Glutamatergic neuron (in vitro differentiated cells): Measurements from ENCODE around the gene SPTB. TPM values are rescaled to one million over a fixed set of nuclear protein-coding genes. Genes with fewer than 3 reads are reported as not detected.

ENCODE experiments used
- DNase-seq: peaks from one replicate; pipeline ENCODE4 v3.0.0; 2022
- H3K27ac Mint-ChIP-seq: one replicate; pipeline ENCODE4 v1.8.0; 2020; ENCODE audit warnings: mild to moderate bottlenecking, mixed read lengths, inconsistent platforms; ENCODE audit not compliant: unreplicated experiment
- H3K27me3 Mint-ChIP-seq: one replicate; pipeline ENCODE4 v1.8.0; 2020; ENCODE audit warnings: mild to moderate bottlenecking, moderate library complexity, mixed read lengths, inconsistent platforms; ENCODE audit not compliant: unreplicated experiment
- H3K36me3 Mint-ChIP-seq: one replicate; pipeline ENCODE4 v1.8.0; 2020; ENCODE audit warnings: mild to moderate bottlenecking, mixed read lengths, inconsistent platforms; ENCODE audit not compliant: unreplicated experiment
- H3K4me1 Mint-ChIP-seq: one replicate; pipeline ENCODE4 v1.8.0; 2020; ENCODE audit warnings: mild to moderate bottlenecking, low read depth, mixed read lengths, inconsistent platforms; ENCODE audit not compliant: unreplicated experiment
- H3K4me3 Mint-ChIP-seq: one replicate; pipeline ENCODE4 v1.8.0; 2020; ENCODE audit warnings: mild to moderate bottlenecking, mixed read lengths, inconsistent platforms; ENCODE audit not compliant: unreplicated experiment
- H3K9me3 Mint-ChIP-seq: one replicate; pipeline ENCODE4 v1.8.0; 2020; ENCODE audit warnings: mild to moderate bottlenecking, moderate library complexity, mixed read lengths, inconsistent platforms; ENCODE audit not compliant: unreplicated experiment
- total RNA-seq: library from RNA; stranded (reverse); fragmentation: NEBNext Ultra II Directional; extraction: Animal tissue kit (Norgen Biotek cat#: 25700); gene quantifications from one replicate; pipeline ENCODE4 v1.2.1, GENCODE V29; 2021; ENCODE audit not compliant: unreplicated experiment
- TF ChIP-seq, protein P1 (sequence below): fragments of 200-600 bp; sonication (generic); IDR thresholded peaks from one replicate; pipeline ENCODE4 v1.5.0; 2021; ENCODE audit not compliant: partially characterized antibody, unreplicated experiment

SPTB gene
- total RNA-seq, 1 donor from 2014 or later, result 1.9 TPM

DNA sequence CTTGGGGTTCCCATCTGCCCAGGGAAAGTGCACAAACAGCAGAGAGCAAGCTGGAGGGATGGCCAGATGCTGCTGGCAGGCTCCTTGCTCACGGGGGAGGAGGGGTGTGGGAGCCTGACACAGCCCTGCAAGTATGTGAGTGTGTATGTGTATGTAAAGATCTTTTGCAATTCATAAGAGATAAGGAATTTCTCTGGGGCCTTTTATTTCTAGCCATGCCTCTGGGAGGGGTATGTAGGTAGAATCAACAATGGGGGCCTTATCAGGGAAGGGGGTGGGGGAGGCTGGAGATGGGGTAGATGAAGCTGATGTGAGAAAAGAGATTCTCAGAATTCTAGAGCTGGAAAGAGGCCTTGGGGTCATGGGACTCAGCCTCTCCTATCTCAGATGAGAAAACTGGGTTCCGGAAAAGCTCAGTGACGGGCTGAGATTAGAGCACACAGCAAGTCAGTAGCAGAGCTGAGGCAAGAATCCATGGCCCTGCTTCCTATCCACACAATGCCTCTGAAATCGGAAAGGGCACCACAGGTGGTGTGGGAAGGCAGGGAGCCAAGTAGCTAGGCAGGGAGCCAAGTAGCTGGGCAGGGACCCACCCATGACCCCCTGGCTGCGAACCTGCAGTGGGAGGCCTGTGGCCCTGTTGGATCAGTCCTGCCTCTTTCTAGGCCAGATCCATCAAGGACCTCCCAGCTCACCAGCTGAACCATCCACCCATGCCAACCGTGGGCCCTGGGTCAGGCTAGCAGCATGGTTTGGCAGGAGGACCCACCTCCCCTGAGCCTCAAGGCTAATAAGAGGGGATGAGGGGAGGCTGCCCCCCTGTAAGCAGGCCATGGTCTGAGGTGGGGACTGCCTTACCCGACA is 120.8 kb downstream of the SPTB start:
- Mint-ChIP-seq H3K4me1 (peaks cover 44% of the 10 kb centered on the region), H3K27me3 (peaks cover 23% of the 10 kb centered on the region), H3K4me3 (peak overlapping the region; percentile 39), H3K9me3 (peaks cover 5% of the 10 kb centered on the region), H3K36me3 (no peaks in the 10 kb centered on the region), H3K27ac (peak overlapping the region; percentile 53)
- TF ChIP-seq, protein P1, sequence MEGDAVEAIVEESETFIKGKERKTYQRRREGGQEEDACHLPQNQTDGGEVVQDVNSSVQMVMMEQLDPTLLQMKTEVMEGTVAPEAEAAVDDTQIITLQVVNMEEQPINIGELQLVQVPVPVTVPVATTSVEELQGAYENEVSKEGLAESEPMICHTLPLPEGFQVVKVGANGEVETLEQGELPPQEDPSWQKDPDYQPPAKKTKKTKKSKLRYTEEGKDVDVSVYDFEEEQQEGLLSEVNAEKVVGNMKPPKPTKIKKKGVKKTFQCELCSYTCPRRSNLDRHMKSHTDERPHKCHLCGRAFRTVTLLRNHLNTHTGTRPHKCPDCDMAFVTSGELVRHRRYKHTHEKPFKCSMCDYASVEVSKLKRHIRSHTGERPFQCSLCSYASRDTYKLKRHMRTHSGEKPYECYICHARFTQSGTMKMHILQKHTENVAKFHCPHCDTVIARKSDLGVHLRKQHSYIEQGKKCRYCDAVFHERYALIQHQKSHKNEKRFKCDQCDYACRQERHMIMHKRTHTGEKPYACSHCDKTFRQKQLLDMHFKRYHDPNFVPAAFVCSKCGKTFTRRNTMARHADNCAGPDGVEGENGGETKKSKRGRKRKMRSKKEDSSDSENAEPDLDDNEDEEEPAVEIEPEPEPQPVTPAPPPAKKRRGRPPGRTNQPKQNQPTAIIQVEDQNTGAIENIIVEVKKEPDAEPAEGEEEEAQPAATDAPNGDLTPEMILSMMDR, result no peak
- DNase-seq, result peak; percentile 53

DNA sequence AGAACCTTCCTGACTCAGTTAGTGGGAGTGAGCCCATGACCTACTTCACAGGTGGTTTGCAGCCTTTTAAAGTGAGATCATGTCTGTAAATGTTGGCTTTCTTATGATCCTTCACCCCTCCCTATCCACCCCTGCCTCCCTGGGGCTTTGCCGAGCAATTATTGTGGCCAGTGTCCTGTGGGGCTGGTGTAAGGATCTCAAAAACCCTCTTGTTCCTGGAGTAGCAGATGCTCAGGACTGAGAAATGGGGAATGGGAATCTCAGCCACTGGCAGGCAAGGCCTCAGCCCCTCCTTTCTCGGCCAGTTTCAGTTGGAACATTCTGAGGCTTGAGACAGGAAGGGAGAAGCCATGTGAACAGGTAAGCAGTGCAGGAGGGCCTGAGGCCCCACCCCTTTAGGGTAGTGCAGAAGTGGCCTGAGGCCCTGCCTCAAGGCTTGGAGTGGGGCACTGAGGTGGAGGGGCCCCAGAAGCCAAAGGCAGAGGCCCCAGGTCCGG is 121.6 kb downstream of the SPTB start:
- DNase-seq, result peak; percentile 50
- peaks cover 23% of the 10 kb centered on the region for H3K27me3 Mint-ChIP-seq

DNA sequence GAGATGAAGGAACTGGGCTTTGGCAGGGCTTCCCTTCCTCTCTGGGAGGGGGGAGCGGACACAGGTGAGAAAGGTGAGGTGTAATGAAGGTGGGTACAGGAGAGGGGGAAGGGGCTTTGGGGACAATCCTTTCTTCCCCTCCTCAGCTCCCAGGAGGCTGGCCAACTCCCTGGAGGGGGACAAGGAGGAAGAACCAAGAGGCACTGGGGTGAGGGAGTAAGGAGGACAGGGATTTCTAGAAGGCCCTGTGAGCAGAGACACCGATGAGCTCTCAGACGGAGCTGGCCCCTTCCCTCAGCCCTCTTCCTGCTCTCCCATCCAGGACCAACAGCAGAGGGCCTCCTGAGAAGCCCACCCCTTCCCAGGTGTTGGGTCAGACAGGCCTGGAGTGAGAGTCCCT is 122.1 kb downstream of the SPTB start:
- TF ChIP-seq, protein P1, result no peak
- Mint-ChIP-seq H3K27me3 (peaks cover 19% of the 10 kb centered on the region), H3K9me3 (peaks cover 5% of the 10 kb centered on the region), H3K36me3 (no peaks in the 10 kb centered on the region), H3K27ac (peak overlapping the region; percentile 28), H3K4me1 (peaks cover 35% of the 10 kb centered on the region), H3K4me3 (no peak overlapping the region)
- no peak for DNase-seq

More for the DNA sequence above, 121.6 kb downstream of the SPTB start:
- Mint-ChIP-seq H3K9me3 (peaks cover 5% of the 10 kb centered on the region), H3K4me3 (peak overlapping the region; percentile 39), H3K4me1 (peaks cover 39% of the 10 kb centered on the region), H3K36me3 (no peaks in the 10 kb centered on the region), H3K27ac (peak overlapping the region; percentile 53)
- TF ChIP-seq, protein P1, result no peak

DNA sequence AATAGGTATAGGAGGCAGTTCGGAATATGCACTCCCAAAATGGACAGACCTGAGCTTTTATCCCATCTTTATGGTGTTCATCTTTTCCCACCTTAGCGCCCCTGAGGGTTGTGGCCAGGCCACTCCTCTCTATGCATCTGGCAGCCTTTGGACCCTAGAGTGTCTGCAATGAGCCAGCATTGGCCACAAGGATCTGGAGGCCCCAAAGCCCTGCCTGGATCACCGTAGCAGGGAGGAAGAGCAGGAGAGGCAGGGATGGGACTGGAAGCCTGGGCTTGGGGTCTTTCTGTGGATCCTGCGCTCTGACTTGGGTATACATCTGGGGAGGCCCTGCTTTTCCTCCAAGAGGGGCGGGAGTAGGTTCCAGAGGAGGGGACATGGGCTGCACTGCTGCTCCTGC is 123.0 kb downstream of the SPTB start:
- DNase-seq, result no peak
- Mint-ChIP-seq H3K27me3 (peaks cover 19% of the 10 kb centered on the region), H3K4me1 (peaks cover 28% of the 10 kb centered on the region), H3K4me3 (no peak overlapping the region), H3K36me3 (no peaks in the 10 kb centered on the region), H3K9me3 (peaks cover 5% of the 10 kb centered on the region), H3K27ac (no peak overlapping the region)
- TF ChIP-seq, protein P1, result no peak

DNA sequence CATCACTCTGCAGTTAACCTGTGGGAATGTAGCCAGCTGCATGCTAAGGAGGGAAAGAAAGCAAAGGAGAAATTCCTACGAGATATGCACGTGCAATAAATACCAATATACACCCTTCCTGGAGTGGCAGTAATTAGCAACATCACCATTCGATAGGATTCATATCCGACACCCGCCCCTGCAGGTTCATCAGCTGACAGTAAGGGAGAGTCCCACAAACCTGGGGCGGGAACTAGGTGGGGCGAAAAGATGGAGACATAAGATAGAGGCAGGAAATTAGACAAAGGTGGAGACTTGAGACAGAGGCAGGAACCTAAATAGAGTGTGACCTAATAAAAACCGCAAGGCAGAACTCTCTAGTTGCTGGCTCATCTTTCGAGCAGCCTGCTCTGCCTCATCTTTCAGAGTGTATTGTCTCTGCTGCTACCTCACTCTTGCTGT is 123.9 kb downstream of the SPTB start:
- H3K4me3 Mint-ChIP-seq, result no peak overlapping the region
- DNase-seq, result no peak
- H3K4me1 Mint-ChIP-seq, result peaks cover 23% of the 10 kb centered on the region
- H3K27ac Mint-ChIP-seq, result no peak overlapping the region
- no peaks in the 10 kb centered on the region for H3K36me3 Mint-ChIP-seq
- TF ChIP-seq, protein P1, result no peak
- H3K27me3 Mint-ChIP-seq, result peaks cover 16% of the 10 kb centered on the region
- H3K9me3 Mint-ChIP-seq, result peaks cover 5% of the 10 kb centered on the region
